NCI-H345 treated with DMSO at 0.1 percent for 48 hours (cell line): Measurements from ENCODE around the gene PTPRJ.

Experiments
- DNase-seq: peaks from one replicate; lab custom pipeline; 2025; ENCODE audit not compliant: unreplicated experiment; lab: John Stamatoyannopoulos, UW

The PTPRJ gene

GRCh38 chr11:48058788-48059187 lies 78.4 kb downstream of the PTPRJ start:
- no peak for DNase-seq

GRCh38 chr11:48062649-48063048 lies 82.3 kb downstream of the PTPRJ start:
- DNase-seq, result no peak

- DNase-seq, result no peak
Observed at GRCh38 chr11:48063424-48063978, 83.1 kb downstream of the PTPRJ start.

GRCh38 chr11:48064306-48064705 lies 83.9 kb downstream of the PTPRJ start:
- DNase-seq, result no peak

- no peak for DNase-seq
Observed at GRCh38 chr11:48066881-48067800, 86.8 kb downstream of the PTPRJ start.

- DNase-seq, result no peak
Observed at GRCh38 chr11:48073031-48073861, 92.9 kb downstream of the PTPRJ start.

- no peak for DNase-seq
Observed at GRCh38 chr11:48074425-48075181, 94.2 kb downstream of the PTPRJ start.

GRCh38 chr11:48075637-48076036 lies 95.3 kb downstream of the PTPRJ start:
- no peak for DNase-seq

- DNase-seq, result no peak
Observed at GRCh38 chr11:48077251-48077650, 96.9 kb downstream of the PTPRJ start.

- no peak for DNase-seq
Observed at GRCh38 chr11:48078689-48079088, 98.3 kb downstream of the PTPRJ start.

- DNase-seq, result no peak
Observed at GRCh38 chr11:48079596-48079995, 99.2 kb downstream of the PTPRJ start.

- no peak for DNase-seq
Observed at GRCh38 chr11:48080301-48080861, 100.0 kb downstream of the PTPRJ start.

GRCh38 chr11:48081151-48082010 lies 101.0 kb downstream of the PTPRJ start:
- no peak for DNase-seq

GRCh38 chr11:48082771-48083170 lies 102.4 kb downstream of the PTPRJ start:
- DNase-seq, result no peak

- no peak for DNase-seq
Observed at GRCh38 chr11:48083421-48083820, 103.1 kb downstream of the PTPRJ start.

- DNase-seq, result no peak
Observed at GRCh38 chr11:48085688-48086087, 105.3 kb downstream of the PTPRJ start.

GRCh38 chr11:48087422-48087821 lies 107.1 kb downstream of the PTPRJ start:
- DNase-seq, result no peak

- peak; percentile 29 for DNase-seq
Observed at GRCh38 chr11:48087974-48088681, 107.8 kb downstream of the PTPRJ start.

GRCh38 chr11:48088682-48089050 lies 108.3 kb downstream of the PTPRJ start:
- peak; percentile 72 for DNase-seq
